GM21526 (cell line): ENCODE data around the gene FOLR1.

Source experiments
- ATAC-seq: cut with Tn5 transposase; IDR thresholded peaks from one replicate; pipeline ENCODE4 v1.9.1; 2021; ENCODE audit warnings: moderate library complexity; ENCODE audit not compliant: unreplicated experiment, low FRiP score

The FOLR1 gene

GRCh38 chr11:72222907-72223614 is 31.1 kb downstream of the FOLR1 start:
- ATAC-seq, result peak; percentile 57

- ATAC-seq, result peak; percentile 45
These were observed 31.9 kb downstream of the FOLR1 start for GRCh38 chr11:72223615-72224563.

GRCh38 chr11:72224564-72225410 is 32.8 kb downstream of the FOLR1 start, which contains the start of gene INPPL1:
Gene INPPL1 (plus strand): TSS chr11:72224767. CDS start chr11:72224985, 218 bp downstream.
- ATAC-seq, result no peak

- no peak for ATAC-seq
These were observed 33.5 kb downstream of the FOLR1 start for GRCh38 chr11:72225411-72225951.

GRCh38 chr11:72226701-72227100 is 34.8 kb downstream of the FOLR1 start:
- ATAC-seq, result no peak

- no peak for ATAC-seq
These were observed 35.6 kb downstream of the FOLR1 start for GRCh38 chr11:72227316-72228228.

- no peak for ATAC-seq
These were observed 36.4 kb downstream of the FOLR1 start for GRCh38 chr11:72228229-72228843.

- ATAC-seq, result no peak
These were observed 36.9 kb downstream of the FOLR1 start for GRCh38 chr11:72228844-72229231.

- ATAC-seq, result no peak
These were observed 37.5 kb downstream of the FOLR1 start for GRCh38 chr11:72229336-72229924.

GRCh38 chr11:72229925-72230763 is 38.2 kb downstream of the FOLR1 start:
- no peak for ATAC-seq

- ATAC-seq, result no peak
These were observed 38.9 kb downstream of the FOLR1 start for GRCh38 chr11:72230764-72231365.

- no peak for ATAC-seq
These were observed 39.7 kb downstream of the FOLR1 start for GRCh38 chr11:72231396-72232259.

GRCh38 chr11:72232260-72233055 is 40.5 kb downstream of the FOLR1 start:
- no peak for ATAC-seq

- no peak for ATAC-seq
These were observed 41.3 kb downstream of the FOLR1 start for GRCh38 chr11:72233056-72233772.
